MM.1S (cell line): Measurements from ENCODE around the gene SLC26A5.

Experiments used
- DNase-seq: peaks from one replicate; pipeline ENCODE4 v3.0.0-alpha.2; 2015
- H2AFZ ChIP-seq: fragments of 300-600 bp; sonication (generic); 2 replicates; pipeline ENCODE4 v1.6.0; 2016; ENCODE audit warnings: antibody characterized with exemption, low read length
- H3F3A ChIP-seq: fragments of 300-600 bp; sonication (generic); 2 replicates; pipeline ENCODE4 v1.6.1; 2016; ENCODE audit warnings: mild to moderate bottlenecking, antibody characterized with exemption, low read length, moderate library complexity, mixed read lengths; ENCODE audit not compliant: insufficient read depth
- H3K27ac ChIP-seq: fragments of 300-600 bp; sonication (generic); 2 replicates; pipeline ENCODE4 v1.5.1; 2016; ENCODE audit warnings: mild to moderate bottlenecking, low read length
- H3K27me3 ChIP-seq: fragments of 300-600 bp; sonication (generic); replicated peaks from 2 replicates; pipeline ENCODE4 v1.6.0; 2016; ENCODE audit warnings: low read length; ENCODE audit not compliant: insufficient read depth
- H3K36me3 ChIP-seq: fragments of 300-600 bp; sonication (generic); replicated peaks from 2 replicates; pipeline ENCODE4 v1.6.1; 2016; ENCODE audit warnings: mild to moderate bottlenecking, low read length, mixed read lengths; ENCODE audit not compliant: insufficient read depth
- H3K4me1 ChIP-seq: fragments of 300-600 bp; sonication (generic); 2 replicates; pipeline ENCODE4 v1.6.1; 2016; ENCODE audit warnings: low read length, mixed read lengths
- H3K4me2 ChIP-seq: fragments of 300-600 bp; sonication (generic); 2 replicates; pipeline ENCODE4 v1.6.0; 2016; ENCODE audit warnings: low read depth, low read length
- H3K4me3 ChIP-seq: fragments of 300-600 bp; sonication (generic); 2 replicates; pipeline ENCODE4 v1.5.1; 2016; ENCODE audit warnings: low read length, mixed read lengths
- H3K79me2 ChIP-seq: fragments of 300-600 bp; sonication (generic); 2 replicates; pipeline ENCODE4 v1.6.1; 2016; ENCODE audit warnings: mixed run types, low read length, mixed read lengths
- H3K9ac ChIP-seq: fragments of 300-600 bp; sonication (generic); 2 replicates; pipeline ENCODE4 v1.6.1; 2016; ENCODE audit warnings: low read length, mixed read lengths
- H3K9me2 ChIP-seq: fragments of 300-600 bp; sonication (generic); replicated peaks from 2 replicates; pipeline ENCODE4 v1.6.1; 2016; ENCODE audit warnings: mild to moderate bottlenecking, low read length, mixed read lengths; ENCODE audit not compliant: insufficient read depth
- H3K9me3 ChIP-seq: fragments of 300-600 bp; sonication (generic); replicated peaks from 2 replicates; pipeline ENCODE4 v1.6.1; 2016; ENCODE audit warnings: mild to moderate bottlenecking, low read length, mixed read lengths; ENCODE audit not compliant: insufficient read depth
- H4K20me1 ChIP-seq: fragments of 300-600 bp; sonication (generic); 2 replicates; pipeline ENCODE4 v1.6.1; 2016; ENCODE audit warnings: mild to moderate bottlenecking, low read length, moderate library complexity, mixed read lengths; ENCODE audit not compliant: insufficient read depth
- CTCF ChIP-seq: fragments of 300-600 bp; sonication (generic); IDR thresholded peaks from 2 replicates; pipeline ENCODE4 v1.5.1; 2016; ENCODE audit warnings: antibody characterized with exemption, low read length, mixed read lengths
- EZH2 ChIP-seq: fragments of 300-600 bp; sonication (generic); optimal IDR thresholded peaks from 2 replicates; pipeline ENCODE3; 2017; ENCODE audit warnings: low read depth, mild to moderate bottlenecking, antibody characterized with exemption, low read length, mixed read lengths
- EZH2phosphoT487 ChIP-seq: fragments of 300-600 bp; sonication (generic); IDR thresholded peaks from 2 replicates; pipeline ENCODE4 v1.6.1; 2018; ENCODE audit warnings: antibody characterized with exemption, low read length

Gene SLC26A5

GRCh38 chr7:103344453-103345149, 101.4 kb downstream of the SLC26A5 start, which contains the start of gene DNAJC2:
Gene DNAJC2, minus strand, starts transcription at chr7:103344767. Its CDS starts 145 bp downstream, at chr7:103344622.
- H3K4me2 ChIP-seq = peak within 1 kb of the TSS; percentile 99
- H4K20me1 ChIP-seq = no peaks in the 10 kb centered on the region
- H3K79me2 ChIP-seq = peaks cover 77% of the 10 kb centered on the region
- TF ChIP-seq EZH2 = no peak
- no peak for TF ChIP-seq EZH2phosphoT487
- TF ChIP-seq CTCF = no peak
- H3K4me3 ChIP-seq = peak within 1 kb of the TSS; percentile 97
- DNase-seq = peak; percentile 92
- peaks cover 22% of the 10 kb centered on the region for H3K4me1 ChIP-seq
- H3K27ac ChIP-seq = peak within 1 kb of the TSS; percentile 59; the same call in 1 of the 2 replicates
- H3K9me2 ChIP-seq = no peaks in the 10 kb centered on the region
- peak within 1 kb of the TSS; percentile 83 for H3K9ac ChIP-seq
- H3F3A ChIP-seq = peaks cover 35% of the 10 kb centered on the region
- H2AFZ ChIP-seq = peak within 1 kb of the TSS; percentile 94
- peaks cover 5% of the 10 kb centered on the region; the same call in 1 of the 2 replicates for H3K36me3 ChIP-seq
- H3K27me3 ChIP-seq = no peaks in the 10 kb centered on the region
- H3K9me3 ChIP-seq = no peaks in the 10 kb centered on the region

GRCh38 chr7:103343758-103344452, 102.1 kb downstream of the SLC26A5 start:
- Histone ChIP-seq H3K36me3 (peaks cover 5% of the 10 kb centered on the region; the same call in 1 of the 2 replicates), H3K4me1 (peaks cover 22% of the 10 kb centered on the region), H3K9me3 (no peaks in the 10 kb centered on the region), H3K9me2 (no peaks in the 10 kb centered on the region), H4K20me1 (no peaks in the 10 kb centered on the region), H2AFZ (peak overlapping the region; percentile 94), H3F3A (peaks cover 35% of the 10 kb centered on the region), H3K4me3 (peak overlapping the region; percentile 97), H3K4me2 (peak overlapping the region; percentile 99), H3K9ac (peak overlapping the region; percentile 83), H3K27ac (peak overlapping the region; percentile 59; the same call in 1 of the 2 replicates), H3K27me3 (no peaks in the 10 kb centered on the region), H3K79me2 (peaks cover 77% of the 10 kb centered on the region)
- peak; percentile 31 for DNase-seq
- TF ChIP-seq CTCF (no peak), EZH2 (no peak), EZH2phosphoT487 (no peak)

- Histone ChIP-seq H3F3A (peaks cover 35% of the 10 kb centered on the region), H3K9me2 (no peaks in the 10 kb centered on the region), H4K20me1 (no peaks in the 10 kb centered on the region), H2AFZ (peak overlapping the region; percentile 94; the same call in 1 of the 2 replicates), H3K4me3 (peak overlapping the region; percentile 97), H3K27me3 (no peaks in the 10 kb centered on the region), H3K27ac (peak overlapping the region; percentile 59; the same call in 1 of the 2 replicates), H3K4me2 (peak overlapping the region; percentile 99), H3K9ac (peak overlapping the region; percentile 83), H3K36me3 (peaks cover 5% of the 10 kb centered on the region; the same call in 1 of the 2 replicates), H3K9me3 (no peaks in the 10 kb centered on the region), H3K79me2 (peaks cover 73% of the 10 kb centered on the region), H3K4me1 (peaks cover 22% of the 10 kb centered on the region)
- no peak for DNase-seq
- TF ChIP-seq EZH2phosphoT487 = no peak
- TF ChIP-seq CTCF = no peak
- no peak for TF ChIP-seq EZH2
These were observed 102.7 kb downstream of the SLC26A5 start for GRCh38 chr7:103343332-103343731.
